H1 (cell line): ENCODE data around the gene SNTG2. TPM values are rescaled to one million over a fixed set of nuclear protein-coding genes. Genes with fewer than 3 reads are reported as not detected.

ENCODE experiments used
- ASH2L ChIP-seq: fragments of 200-600, 300-600 bp; sonication (generic); IDR thresholded peaks from one replicate; pipeline ENCODE4 v1.7.1; 2017; ENCODE audit warnings: low read length
- GTF2F1 ChIP-seq: IDR thresholded peaks from 2 replicates; pipeline ENCODE4 v1.6.1; 2012; ENCODE audit warnings: low read depth, low read length, improper control_type of control experiment, borderline replicate concordance
- SUZ12 ChIP-seq: fragments of 200-600 bp; sonication (generic); IDR thresholded peaks from 2 replicates; pipeline ENCODE4 v1.6.1; 2012; ENCODE audit warnings: mild to moderate bottlenecking, inconsistent platforms, low read length, moderate library complexity, mixed read lengths
- polyA plus RNA-seq, 7 experiments: library from polyadenylated mRNA; depleted of rRNA in 3 of 7; stranded (reverse) in 5 of 7; unstranded in 2 of 7; fragments of >200 nt in 5 of 7; fragments of 200-250 nt in 2 of 7; gene quantifications; 1 replicate in 5 of 7; 2 replicates in 1 of 7; 4 replicates in 1 of 7; pipeline versions ENCODE4 v1.2.1 to v1.2.3, GENCODE V29; 2011 to 2013; ENCODE audit warnings: missing spikeins in 2 of 7, mixed read lengths in 2 of 7
- total RNA-seq: library from RNA; stranded (reverse); fragmentation: NEBNext Ultra II Directional; extraction: Animal tissue kit (Norgen Biotek cat#: 25700); gene quantifications from 2 replicates; pipeline ENCODE4 v1.2.1, GENCODE V29; 2021
- TF ChIP-seq, protein P1 (sequence below): IDR thresholded peaks from 2 replicates; pipeline ENCODE4 v1.6.1; 2012; ENCODE audit warnings: inconsistent platforms

SNTG2 gene
- total and polyA plus RNA-seq, 2 of the 8 experiments (the other 6 are each of a cell fraction or from before 2014, with no cell fraction given): 6.6 to 18.1 TPM

DNA sequence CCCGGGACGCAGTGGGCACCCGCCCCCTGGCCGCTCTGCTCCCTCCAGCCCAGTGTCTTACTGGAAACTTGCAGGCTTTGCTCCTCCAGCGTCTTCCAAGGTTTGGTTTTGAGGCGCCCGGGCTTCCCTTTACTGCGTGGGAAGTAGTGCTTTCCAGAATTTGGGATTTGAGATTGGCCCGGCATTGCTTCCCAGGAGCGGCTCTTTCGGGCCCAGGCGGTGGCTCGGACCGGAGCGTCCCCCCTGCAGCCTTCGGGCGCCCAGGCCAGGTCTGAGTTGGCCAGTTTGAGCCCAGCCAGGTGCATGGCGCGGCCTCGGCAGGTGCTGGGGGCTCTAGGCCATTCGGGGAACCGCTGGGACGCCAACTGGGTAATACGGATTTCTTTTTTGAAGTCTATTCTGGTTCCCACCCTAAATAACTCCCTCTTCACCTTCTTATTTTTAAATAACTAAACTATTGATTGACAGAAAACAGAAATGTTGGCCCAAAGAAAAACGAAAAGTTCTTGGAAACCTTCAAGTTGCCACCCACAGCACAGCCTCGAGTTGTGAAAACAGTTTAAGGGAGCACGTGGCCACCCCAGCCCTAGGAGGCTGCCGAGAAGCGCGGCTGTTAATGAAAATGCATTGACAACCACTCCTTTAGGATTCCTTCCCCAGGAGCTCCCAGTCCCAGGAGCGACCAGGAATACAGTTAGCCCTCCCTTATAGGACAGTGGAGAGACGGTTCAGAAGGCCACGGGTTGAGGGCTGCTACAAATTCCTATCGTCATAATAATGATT lies 766 bp downstream of the SNTG2 start (continued):
- TF ChIP-seq SUZ12 (no peak), GTF2F1 (no peak), ASH2L (no peak)
- TF ChIP-seq, protein P1, sequence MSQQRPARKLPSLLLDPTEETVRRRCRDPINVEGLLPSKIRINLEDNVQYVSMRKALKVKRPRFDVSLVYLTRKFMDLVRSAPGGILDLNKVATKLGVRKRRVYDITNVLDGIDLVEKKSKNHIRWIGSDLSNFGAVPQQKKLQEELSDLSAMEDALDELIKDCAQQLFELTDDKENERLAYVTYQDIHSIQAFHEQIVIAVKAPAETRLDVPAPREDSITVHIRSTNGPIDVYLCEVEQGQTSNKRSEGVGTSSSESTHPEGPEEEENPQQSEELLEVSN: peak; percentile 97
